Measurements from ENCODE around the gene TIA1.
"Not testable (repeated sequence)": the region's sequence is repeated elsewhere in the genome, so short reads cannot be mapped to it uniquely, and the experiment has no call there.

Gene TIA1, protein sequence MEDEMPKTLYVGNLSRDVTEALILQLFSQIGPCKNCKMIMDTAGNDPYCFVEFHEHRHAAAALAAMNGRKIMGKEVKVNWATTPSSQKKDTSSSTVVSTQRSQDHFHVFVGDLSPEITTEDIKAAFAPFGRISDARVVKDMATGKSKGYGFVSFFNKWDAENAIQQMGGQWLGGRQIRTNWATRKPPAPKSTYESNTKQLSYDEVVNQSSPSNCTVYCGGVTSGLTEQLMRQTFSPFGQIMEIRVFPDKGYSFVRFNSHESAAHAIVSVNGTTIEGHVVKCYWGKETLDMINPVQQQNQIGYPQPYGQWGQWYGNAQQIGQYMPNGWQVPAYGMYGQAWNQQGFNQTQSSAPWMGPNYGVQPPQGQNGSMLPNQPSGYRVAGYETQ

DNA sequence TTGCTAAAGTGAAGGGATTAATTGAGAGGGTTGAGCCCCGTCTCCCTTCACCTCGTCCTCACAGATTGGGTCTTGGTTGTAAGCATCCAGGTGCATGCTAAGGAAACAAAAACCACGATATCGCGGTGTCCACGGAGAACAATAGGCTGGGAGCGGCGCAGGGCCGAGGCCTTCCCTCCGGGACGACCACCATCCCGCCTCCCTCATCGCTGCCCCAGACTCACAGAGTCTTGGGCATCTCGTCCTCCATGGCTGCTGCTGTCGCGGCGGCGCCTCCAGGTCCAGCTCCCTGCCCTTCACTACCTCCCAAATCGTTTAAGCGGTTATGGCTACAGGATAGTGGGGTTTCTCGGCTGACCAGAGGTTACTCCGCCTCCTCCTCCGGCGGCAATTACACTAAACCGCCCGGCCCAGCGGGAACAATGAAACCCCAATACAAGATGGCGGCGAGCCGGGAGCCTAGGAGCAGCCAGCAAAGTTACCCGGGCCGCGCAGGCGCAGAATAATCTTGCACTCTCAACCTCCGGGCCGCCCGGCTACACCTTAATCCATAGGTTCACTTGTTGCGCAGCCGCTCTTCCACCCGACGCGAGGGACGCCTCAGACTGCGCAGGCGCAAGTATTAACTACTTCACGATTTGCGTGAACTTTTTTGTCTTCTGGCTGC, at the start of gene TIA1:
TIA1 (minus strand) TSS at position 448 of the 667 bp plus-strand sequence; CDS start at position 250, 198 bp downstream.
- peak; percentile 99 for DNase-seq (ENCODE audit: low read depth)

- not testable (repeated sequence) for DNase-seq (ENCODE audit: low read depth)
These were observed 49.4 kb upstream of the TIA1 start for GRCh38 chr2:70297828-70298227.

DNA sequence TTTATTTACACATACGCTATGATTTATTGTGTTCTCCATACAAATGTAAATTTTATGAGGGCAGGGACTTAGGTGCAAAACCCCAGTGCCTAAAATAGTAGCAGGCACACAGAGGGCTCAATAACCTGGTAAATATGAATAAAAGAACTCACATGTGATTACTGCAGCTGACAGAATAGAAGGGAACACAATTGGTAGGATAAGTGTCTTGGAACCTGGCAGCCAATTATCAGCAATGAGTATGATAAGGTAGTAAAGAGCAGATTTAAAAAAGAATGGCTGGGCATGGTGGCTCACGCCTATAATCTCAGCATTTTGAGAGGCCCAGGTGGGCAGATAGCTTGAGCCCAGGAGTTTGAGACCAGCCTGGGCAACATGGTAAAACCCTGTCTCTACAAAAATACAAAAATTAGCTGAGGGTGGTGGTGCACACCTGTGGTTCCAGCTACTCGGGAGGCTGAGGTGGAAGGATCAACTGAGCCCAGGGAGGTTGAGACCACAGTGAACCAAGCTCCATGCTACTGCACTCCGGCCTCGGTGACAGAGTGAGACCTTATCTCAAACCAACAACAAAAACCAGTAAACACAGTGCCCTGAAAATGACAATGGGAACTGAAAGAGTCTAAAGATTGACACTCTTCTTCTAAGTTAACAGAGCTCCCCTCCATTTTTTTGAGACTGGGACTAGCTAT, 35.2 kb upstream of the TIA1 start:
- DNase-seq (ENCODE audit: low read depth) = no peak

- no peak for DNase-seq (ENCODE audit: low read depth)
These were observed 34.0 kb upstream of the TIA1 start for GRCh38 chr2:70282439-70282838.

DNA sequence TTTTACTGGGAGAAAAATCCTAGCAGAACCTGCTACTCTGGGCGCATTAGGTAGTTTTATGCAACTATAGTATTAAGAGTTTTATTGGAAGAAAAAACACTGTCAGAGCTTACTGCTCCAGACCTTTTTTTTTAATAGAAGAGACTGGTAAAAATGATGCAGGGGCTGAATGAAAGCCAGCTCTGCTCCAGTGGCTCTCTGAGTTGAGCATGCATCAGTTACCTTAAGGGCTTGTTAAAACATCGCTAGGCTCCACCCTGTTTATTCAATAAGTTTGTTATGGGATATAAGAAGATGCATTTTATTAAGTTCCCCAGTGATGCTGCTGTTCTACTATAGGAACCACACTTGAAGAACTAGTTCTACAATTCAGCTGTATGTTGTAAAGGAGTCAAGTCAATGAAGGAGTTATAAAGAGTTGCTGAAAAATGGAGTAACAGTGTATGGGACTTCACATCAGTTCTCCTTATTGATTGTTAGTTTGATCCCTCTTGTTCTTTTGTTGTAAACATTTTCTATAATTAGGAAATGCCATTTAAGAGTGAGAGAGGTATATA, 31.9 kb upstream of the TIA1 start:
- DNase-seq (ENCODE audit: low read depth) = no peak

DNA sequence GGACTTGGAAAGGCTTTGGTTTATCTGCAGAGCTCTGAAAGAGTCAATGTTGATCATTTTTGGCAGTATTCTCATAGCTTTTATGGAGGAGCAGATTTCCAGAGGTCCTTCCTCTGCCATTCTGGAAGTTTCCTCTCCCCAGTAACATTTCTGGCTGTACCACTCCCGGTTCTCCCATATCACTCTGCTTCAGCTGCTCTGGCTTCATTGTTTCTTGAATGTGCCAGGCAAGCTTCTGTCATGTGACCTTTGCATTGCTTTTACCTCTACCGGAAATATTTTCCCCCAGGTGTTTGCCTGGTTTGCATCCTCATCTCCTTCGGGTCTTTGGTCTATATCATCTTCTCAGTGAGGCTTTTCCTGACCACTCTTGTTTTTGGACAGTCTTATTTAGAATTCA, 21.9 kb upstream of the TIA1 start:
- no peak for DNase-seq (ENCODE audit: low read depth)

GRCh38 chr2:70269422-70270302, 21.2 kb upstream of the TIA1 start:
- not testable (repeated sequence) for DNase-seq (ENCODE audit: low read depth)

DNA sequence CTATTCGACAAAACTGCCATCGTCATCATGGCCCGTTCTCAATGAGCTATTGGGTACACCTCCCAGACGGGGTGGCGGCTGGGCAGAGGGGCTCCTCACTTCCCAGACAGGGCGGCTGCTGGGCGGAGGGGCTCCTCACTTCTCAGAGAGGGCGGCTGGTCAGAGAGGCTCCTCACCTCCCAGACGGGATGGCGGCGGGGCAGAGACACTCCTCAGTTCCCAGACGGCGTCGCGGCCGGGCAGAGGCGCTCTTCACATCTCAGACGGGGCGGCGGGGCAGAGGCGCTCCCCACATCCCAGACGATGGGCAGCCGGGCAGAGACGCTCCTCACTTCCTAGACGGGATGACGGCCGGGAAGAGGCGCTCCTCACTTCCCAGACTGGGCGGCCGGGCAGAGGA, 18.5 kb upstream of the TIA1 start:
- not testable (repeated sequence) for DNase-seq (ENCODE audit: low read depth)

- no peak for DNase-seq (ENCODE audit: low read depth)
These were observed 13.1 kb upstream of the TIA1 start for GRCh38 chr2:70261501-70261900.

- DNase-seq (ENCODE audit: low read depth) = peak; percentile 3
These were observed 10.1 kb upstream of the TIA1 start for GRCh38 chr2:70258532-70258875.

GRCh38 chr2:70255637-70256314, 7.3 kb upstream of the TIA1 start:
- DNase-seq (ENCODE audit: low read depth) = no peak

DNA sequence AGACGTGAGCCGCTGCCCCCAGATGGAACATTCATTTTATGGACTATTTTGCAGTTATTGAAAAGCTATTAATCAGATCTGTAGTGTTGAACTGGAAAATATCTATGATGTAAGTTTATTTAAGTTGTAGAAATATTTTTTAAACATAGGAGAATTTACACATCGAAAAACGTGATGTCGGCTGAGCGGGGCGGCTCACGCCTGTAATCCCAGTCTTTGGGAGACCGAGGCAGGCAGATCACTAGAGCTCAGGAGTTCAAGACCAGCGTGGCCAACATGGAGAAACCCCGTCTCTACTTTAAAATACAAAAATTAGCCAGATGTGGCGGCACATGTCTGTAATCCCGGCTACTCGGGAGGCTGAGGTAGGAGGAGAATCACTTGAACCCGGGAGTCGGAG, 2.0 kb upstream of the TIA1 start:
- no peak for DNase-seq (ENCODE audit: low read depth)

DNA sequence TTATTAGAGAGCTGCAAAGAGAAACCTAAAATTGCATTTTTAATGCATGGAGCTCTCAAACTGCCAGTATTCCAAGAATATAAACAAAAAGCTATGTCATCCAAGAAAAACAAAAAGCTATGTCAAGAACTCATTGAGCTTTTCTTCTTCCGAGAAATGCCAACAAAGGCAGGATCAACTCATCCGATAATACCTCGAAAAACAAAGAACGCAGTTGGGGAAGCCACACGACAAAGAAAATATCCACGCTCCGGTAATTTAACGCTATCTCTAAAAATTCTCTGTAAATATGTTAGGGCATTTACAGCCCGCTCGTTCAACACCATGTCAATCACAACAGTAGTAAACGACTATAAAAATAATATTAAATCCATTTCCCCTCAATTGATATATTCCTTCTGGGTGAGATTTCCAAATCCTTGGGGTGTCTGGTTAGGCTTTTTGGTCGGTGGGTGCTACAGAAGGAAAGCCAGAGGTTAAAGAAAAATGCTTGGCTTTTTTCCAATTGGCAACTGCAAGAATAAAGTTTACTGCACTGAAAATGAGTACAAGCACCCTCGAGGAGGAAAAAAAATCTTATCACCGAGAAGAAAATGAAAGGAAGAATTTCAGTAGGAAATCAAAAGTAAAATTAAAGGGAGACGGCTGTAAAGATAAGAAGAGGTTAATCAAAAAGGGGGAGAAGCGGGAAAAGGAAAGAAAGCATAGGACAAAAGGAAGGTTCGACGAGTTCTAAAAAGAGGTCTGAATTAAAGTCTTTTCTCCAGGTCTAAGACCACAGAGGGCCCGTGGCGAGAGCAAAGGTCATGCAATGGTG, 856 bp downstream of the TIA1 start:
- DNase-seq (ENCODE audit: low read depth) = no peak

DNA sequence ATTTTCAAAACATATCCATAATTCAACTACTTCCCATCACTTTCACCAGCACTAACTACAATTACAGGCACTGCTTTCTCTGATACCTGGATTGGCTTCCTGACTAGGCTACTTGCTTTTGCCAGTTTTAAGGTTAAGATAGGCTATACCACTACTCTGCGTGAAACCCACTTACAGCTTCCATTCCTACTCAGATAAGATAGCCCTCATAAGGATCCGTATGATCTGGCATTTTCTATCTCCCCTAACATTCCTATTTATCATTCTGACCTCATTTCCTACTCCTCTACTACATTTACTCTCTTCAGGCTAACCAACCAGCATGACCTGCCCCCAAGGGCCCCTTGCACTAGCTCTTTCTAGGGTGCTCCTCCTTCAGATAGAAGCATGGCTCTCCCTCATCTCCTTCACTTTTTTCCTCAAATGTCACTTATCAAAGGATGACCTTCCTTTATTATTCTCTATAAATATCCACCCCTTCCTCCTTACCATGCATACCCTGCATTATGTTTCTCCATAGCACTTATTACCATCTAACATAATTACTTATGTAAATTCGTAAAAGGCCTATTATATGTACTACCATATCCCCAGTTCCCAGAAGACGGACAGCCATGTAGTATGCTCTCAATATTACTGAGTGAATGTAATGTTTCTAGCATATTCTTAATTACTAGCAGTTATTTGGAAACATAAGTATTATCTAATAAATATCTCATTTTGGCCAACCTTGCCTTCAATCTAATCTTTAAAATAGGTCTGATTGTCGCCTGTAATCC, 4.4 kb downstream of the TIA1 start:
- no peak for DNase-seq (ENCODE audit: low read depth)

DNA sequence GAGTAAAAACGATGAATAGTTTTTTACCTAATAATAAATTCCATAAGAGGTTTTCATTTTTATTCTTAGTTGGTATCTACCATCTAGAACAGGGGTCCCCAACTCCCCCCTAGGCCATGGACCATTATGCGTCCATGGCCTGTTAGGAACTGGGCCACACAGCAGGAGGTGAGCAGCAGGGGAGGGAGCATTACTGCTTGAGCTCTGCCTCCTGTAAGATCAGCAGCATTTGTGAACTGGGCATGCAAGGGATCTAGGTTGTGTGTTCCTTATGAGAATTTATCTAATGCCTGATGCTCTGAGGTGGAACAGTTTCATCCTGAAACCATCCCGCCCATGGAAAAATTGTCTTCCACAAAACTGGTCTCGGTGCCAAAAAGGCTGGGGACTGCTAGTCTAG, 5.9 kb downstream of the TIA1 start:
- no peak for DNase-seq (ENCODE audit: low read depth)

DNA sequence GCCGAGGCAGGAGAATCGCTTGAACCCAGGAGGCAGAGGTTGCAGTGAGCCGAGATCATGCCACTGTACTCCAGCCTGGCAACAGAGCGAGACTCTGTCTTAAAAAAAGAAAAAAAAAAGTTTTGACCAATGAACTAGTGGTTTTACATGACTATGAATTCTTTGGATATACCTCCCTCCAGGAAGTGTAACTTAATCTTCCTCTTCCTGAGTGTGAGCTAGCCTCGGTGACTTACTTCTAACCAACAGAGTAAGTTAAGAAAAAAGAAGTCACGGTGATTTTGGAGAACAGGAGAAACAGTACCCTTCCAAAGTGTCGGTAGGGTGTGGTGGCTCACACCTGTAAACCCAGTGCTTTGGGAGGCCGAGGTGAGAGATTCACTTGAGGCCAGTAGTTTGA, 7.1 kb downstream of the TIA1 start:
- no peak for DNase-seq (ENCODE audit: low read depth)

DNA sequence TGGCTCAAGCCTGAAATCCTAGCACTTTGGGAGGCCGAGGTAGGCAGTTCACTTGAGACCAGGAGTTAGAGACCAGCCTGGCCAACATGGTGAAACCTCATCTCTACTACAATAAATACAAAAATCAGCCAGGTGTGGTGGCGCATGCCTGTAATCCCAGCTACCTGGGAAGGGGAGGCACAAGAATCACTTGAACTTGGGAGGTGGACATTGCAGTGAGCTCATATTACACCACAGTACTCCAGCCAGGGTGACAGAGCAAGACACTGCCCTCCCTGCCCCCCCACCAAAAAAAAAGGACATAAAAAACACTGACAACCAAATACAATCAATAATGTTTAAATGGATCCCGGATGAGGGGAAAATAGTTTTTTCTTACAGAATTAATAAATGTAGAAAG, 7.8 kb downstream of the TIA1 start:
- no peak for DNase-seq (ENCODE audit: low read depth)

GRCh38 chr2:70233926-70234325, 14.5 kb downstream of the TIA1 start:
- no peak for DNase-seq (ENCODE audit: low read depth)

GRCh38 chr2:70226781-70227180, 21.6 kb downstream of the TIA1 start:
- DNase-seq (ENCODE audit: low read depth) = no peak

- not testable (repeated sequence) for DNase-seq (ENCODE audit: low read depth)
These were observed 25.1 kb downstream of the TIA1 start for GRCh38 chr2:70223305-70223704.

Measured in activated T-cell treated with anti-CD3 and anti-CD28 coated beads for 1 hour (primary cell).